ENCODE data around the gene TMEM196.

DNA sequence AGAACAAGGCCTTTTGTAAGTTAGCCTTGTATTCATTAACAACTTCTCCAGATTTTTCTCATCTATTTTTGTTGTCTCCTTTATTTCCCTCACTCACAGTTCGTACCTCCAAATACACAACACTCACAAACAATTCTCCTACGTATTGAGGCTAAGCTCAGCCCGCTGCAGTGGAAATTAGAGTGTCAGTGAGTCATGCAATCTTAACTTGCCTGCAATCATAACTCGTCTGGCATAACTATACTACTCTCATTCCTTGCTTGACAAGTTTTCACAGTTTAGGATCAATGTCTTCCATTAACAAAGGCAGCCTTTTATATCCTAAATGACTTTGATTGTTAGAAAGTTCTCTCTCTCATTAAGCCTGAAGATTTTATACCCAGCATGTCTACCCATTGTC, 23.8 kb downstream of the TMEM196 start:
- TF ChIP-seq SP1 (IDR thresholded peaks at IDR 0.05; ENCODE audit: low read depth): no peak
- no peak for TF ChIP-seq EZH2phosphoT487 (IDR thresholded peaks at IDR 0.05; ENCODE audit: borderline replicate concordance)
- TF ChIP-seq, protein P1, sequence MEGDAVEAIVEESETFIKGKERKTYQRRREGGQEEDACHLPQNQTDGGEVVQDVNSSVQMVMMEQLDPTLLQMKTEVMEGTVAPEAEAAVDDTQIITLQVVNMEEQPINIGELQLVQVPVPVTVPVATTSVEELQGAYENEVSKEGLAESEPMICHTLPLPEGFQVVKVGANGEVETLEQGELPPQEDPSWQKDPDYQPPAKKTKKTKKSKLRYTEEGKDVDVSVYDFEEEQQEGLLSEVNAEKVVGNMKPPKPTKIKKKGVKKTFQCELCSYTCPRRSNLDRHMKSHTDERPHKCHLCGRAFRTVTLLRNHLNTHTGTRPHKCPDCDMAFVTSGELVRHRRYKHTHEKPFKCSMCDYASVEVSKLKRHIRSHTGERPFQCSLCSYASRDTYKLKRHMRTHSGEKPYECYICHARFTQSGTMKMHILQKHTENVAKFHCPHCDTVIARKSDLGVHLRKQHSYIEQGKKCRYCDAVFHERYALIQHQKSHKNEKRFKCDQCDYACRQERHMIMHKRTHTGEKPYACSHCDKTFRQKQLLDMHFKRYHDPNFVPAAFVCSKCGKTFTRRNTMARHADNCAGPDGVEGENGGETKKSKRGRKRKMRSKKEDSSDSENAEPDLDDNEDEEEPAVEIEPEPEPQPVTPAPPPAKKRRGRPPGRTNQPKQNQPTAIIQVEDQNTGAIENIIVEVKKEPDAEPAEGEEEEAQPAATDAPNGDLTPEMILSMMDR (IDR thresholded peaks at IDR 0.05 in 2 of 3, conservative IDR thresholded peaks at IDR 0.05 in 1 of 3; ENCODE audit: borderline replicate concordance in 1 of 3, insufficient read depth in 1 of 3, low read depth in 2 of 3, low read length in 2 of 3): no peak
- TF ChIP-seq CEBPB (IDR thresholded peaks at IDR 0.05; ENCODE audit: low read depth): no peak
- TF ChIP-seq EZH2 (IDR thresholded peaks at IDR 0.05): no peak
- TF ChIP-seq, protein P2, sequence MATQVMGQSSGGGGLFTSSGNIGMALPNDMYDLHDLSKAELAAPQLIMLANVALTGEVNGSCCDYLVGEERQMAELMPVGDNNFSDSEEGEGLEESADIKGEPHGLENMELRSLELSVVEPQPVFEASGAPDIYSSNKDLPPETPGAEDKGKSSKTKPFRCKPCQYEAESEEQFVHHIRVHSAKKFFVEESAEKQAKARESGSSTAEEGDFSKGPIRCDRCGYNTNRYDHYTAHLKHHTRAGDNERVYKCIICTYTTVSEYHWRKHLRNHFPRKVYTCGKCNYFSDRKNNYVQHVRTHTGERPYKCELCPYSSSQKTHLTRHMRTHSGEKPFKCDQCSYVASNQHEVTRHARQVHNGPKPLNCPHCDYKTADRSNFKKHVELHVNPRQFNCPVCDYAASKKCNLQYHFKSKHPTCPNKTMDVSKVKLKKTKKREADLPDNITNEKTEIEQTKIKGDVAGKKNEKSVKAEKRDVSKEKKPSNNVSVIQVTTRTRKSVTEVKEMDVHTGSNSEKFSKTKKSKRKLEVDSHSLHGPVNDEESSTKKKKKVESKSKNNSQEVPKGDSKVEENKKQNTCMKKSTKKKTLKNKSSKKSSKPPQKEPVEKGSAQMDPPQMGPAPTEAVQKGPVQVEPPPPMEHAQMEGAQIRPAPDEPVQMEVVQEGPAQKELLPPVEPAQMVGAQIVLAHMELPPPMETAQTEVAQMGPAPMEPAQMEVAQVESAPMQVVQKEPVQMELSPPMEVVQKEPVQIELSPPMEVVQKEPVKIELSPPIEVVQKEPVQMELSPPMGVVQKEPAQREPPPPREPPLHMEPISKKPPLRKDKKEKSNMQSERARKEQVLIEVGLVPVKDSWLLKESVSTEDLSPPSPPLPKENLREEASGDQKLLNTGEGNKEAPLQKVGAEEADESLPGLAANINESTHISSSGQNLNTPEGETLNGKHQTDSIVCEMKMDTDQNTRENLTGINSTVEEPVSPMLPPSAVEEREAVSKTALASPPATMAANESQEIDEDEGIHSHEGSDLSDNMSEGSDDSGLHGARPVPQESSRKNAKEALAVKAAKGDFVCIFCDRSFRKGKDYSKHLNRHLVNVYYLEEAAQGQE (IDR thresholded peaks at IDR 0.05; ENCODE audit: low read depth): no peak
- TF ChIP-seq, protein P3, sequence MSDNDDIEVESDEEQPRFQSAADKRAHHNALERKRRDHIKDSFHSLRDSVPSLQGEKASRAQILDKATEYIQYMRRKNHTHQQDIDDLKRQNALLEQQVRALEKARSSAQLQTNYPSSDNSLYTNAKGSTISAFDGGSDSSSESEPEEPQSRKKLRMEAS (IDR thresholded peaks at IDR 0.05): no peak
- TF ChIP-seq SRF (IDR thresholded peaks at IDR 0.05; ENCODE audit: low read depth): no peak
- TF ChIP-seq POLR2AphosphoS5 (IDR thresholded peaks at IDR 0.05; ENCODE audit: low read depth, low read length): no peak
- no peak for TF ChIP-seq YY1 (IDR thresholded peaks at IDR 0.05; ENCODE audit: extremely low read depth, insufficient replicate concordance, low read depth, low read length)
- TF ChIP-seq RAD21 (IDR thresholded peaks at IDR 0.05; ENCODE audit: low read depth): no peak

Data from HCT116 (cell line).